SHP77 (cell line): ENCODE results near the gene JAK3.
"Not testable (repeated sequence)": the region's sequence is repeated elsewhere in the genome, so short reads cannot be mapped to it uniquely, and the experiment has no call there.

Source experiments
- DNase-seq, 2 experiments: peaks; one replicate each; lab custom pipeline; 2025; lab: John Stamatoyannopoulos, UW

JAK3 gene

DNA sequence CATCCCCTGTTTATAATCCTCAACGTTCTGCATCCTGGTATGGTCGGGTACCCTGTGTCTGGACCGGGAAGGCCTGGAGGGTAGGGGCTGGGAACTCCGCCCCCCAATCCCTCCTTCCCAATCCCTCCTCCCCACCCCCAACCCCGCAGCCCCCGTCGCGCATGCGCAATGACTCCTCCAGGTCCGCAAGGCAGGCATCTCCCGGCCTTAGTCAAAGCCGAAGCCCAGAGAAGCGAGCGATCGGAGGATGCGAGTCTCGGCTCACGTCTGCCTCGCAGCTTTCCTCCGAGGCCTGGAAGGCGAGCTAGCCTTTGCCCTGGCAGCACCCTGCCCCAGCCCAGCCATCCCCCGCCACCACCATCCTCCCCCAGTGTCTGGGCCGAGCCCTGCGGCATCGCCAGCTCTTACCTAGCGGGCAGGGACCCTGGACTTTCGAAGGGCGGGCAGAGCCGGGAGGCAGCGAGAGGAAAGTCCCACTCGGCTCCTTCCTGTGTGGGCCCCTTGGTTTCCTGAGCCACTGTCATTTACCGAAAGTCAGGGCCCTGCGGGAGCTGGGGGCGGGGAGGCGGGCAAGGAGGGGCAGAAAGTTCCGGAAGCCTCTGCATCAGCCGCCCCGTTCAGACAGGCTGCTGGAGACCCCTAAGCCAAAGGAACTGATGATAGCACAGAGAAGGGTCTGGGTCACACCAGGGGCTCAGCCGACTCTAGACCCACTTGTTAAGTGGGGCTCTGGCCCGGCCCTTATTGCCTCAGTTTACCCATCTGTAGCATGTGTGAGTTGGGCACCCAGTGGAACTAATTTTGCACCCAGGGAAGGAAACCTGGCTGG lies at the start of gene JAK3:
Gene JAK3, minus strand, starts transcription at position 445 of the 829 bp plus-strand sequence. CDS start 3,565 bp downstream, outside the sequence.
- DNase-seq: no peak

- no peak for DNase-seq
Observed at GRCh38 chr19:17893766-17894165, 46.0 kb upstream of the JAK3 start.

DNA sequence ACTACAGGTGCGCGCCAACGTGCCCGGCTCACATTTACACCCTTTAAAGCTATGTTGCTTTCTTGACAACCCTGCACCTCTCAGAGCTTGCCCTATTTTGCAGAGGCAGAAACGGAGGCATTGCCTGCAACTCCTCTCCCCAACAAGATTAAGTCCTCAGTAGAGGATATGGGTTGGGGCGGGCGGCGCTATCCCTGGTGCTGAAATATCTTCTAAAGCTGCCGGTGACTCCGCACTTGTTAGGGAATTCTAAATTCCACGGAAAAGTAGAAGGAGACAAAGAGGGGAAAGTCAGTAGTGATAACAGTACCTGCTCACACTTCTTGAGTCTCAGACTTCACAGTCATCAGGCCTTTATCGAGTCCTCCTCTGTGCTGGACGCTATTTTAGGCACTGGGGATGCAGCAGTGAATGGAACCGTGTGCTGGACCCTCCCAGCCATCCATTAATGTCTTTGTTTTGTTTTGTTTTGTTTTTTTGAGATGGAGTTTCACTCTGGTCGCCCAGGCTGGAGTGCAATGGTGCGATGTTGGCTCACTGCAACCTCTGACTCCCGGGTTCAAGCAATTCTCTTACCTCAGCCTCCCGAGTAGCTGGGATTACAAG lies 41.9 kb upstream of the JAK3 start:
- DNase-seq: no peak

DNA sequence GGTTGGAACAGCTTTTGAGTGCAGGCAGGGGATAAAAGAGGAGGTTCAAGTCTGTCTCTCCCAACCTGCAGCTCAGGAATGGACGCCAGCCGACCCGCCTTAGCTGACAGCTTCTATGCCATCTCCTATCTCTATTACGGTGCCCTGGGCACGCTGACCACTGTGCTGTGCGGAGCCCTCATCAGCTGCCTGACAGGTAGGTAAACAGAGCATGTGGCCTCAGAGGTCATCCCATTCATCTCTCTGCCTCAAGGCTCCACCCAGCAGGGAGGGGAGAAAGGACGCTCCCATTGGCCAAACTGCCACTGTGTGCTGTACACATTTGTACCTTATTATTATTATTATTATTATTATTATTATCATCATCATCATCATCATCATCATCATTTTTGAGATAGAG lies 40.5 kb upstream of the JAK3 start:
- no peak for DNase-seq

GRCh38 chr19:17887221-17887620 lies 39.4 kb upstream of the JAK3 start:
- not testable (repeated sequence) for DNase-seq

GRCh38 chr19:17886515-17886914 lies 38.7 kb upstream of the JAK3 start:
- DNase-seq: no peak

DNA sequence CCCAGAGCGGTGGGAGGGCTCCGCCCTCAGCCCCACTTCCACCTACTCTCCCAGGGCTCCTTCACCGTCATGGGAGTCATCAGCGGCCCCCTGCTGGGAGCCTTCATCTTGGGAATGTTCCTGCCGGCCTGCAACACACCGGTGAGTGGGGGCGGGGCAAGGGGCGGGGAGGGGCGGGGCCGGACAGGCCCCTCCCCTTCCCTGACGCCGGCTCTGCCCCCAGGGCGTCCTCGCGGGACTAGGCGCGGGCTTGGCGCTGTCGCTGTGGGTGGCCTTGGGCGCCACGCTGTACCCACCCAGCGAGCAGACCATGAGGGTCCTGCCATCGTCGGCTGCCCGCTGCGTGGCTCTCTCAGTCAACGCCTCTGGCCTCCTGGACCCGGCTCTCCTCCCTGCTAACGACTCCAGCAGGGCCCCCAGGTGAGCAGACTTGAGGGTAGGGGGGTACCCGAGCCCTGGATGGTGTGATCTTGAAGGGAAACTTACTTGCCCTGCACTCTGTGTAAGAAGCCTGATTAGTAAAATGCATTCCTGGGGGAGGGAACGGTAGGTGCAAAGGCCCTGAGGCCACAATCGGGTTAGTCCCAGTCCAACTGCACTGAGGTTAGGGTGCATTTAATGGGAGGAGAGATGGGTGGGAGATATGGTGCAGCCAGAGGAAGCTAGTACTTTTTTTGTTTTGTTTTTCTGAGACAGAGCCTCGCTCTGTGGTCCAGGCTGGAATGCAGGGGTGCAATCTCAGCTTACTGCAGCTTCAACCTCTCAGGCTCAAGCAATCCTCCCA lies 36.0 kb upstream of the JAK3 start:
- DNase-seq: no peak

GRCh38 chr19:17881701-17882100 lies 33.9 kb upstream of the JAK3 start:
- no peak for DNase-seq

DNA sequence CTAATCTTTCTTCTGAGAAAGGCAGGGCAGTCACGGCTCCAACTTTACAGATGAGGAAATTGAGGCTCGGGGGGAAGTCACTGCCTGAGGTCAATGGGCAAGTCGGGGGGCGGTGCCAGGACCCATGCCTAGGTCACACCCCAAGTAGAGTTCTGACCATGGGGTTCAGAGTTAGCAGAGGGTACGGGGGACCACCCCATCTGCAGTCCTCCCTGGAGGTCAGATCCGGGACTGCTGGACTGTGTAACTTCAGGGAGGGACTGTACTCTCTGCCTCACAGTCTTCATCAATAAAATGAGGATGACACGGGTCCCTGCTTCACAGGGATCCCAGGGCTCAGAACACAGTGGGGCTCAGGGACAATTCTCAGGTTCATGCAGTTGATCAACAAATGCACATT lies 31.7 kb upstream of the JAK3 start:
- no peak for DNase-seq

GRCh38 chr19:17877696-17878095 lies 29.9 kb upstream of the JAK3 start:
- DNase-seq: no peak

GRCh38 chr19:17874758-17875135 lies 27.0 kb upstream of the JAK3 start:
- DNase-seq: no peak

- no peak for DNase-seq
Observed at GRCh38 chr19:17873786-17874757, 26.3 kb upstream of the JAK3 start.

- no peak for DNase-seq
Observed at GRCh38 chr19:17872251-17873001, 24.6 kb upstream of the JAK3 start.

DNA sequence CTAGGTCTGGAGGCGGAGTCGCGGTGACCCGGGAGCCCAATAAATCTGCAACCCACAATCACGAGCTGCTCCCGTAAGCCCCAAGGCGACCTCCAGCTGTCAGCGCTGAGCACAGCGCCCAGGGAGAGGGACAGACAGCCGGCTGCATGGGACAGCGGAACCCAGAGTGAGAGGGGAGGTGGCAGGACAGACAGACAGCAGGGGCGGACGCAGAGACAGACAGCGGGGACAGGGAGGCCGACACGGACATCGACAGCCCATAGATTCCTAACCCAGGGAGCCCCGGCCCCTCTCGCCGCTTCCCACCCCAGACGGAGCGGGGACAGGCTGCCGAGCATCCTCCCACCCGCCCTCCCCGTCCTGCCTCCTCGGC lies 24.1 kb upstream of the JAK3 start, which contains the start of gene SLC5A5:
Gene SLC5A5, plus strand, starts transcription at position 68 of the 373 bp plus-strand sequence. CDS start 375 bp downstream, outside the sequence.
- no peak for DNase-seq

DNA sequence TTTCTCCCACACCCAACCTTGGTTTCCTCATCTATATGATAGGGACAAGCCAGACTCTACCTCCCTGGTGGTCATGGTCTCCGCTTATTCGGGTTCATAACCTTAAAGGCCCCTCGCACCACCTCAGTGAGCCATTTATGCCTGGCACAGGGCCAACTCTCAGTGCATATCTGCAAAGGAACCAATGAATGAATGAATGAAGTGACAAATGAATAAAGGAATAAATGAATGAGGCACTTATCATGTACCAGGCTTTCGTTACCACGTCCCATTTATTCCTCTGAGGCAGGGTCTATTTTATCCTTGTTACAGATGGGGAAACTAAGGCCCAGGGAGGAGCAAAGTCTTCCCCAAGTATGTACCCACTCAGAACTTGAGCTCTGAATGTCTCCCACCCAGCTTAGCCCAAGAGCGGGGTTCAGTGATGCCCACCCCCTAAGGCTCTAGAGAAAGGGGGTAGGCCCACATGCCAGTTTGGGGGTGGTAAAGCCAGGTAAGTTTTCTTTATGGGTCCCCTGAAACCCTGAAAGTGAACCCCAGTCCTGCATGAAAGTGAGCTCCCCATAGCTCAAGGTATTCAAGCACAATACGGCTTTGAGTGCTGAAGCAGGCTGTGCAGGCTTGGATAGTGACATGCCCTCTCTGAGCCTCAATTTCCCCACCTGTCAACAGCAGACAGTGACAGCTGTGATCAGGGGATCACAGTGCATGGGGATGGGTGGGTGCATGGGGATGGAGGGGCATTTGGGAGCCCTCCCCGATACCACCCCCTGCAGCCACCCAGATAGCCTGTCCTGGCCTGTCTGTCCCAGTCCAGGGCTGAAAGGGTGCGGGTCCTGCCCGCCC lies 23.5 kb upstream of the JAK3 start:
- no peak for DNase-seq

- no peak for DNase-seq
Observed at GRCh38 chr19:17869114-17869608, 21.4 kb upstream of the JAK3 start.

GRCh38 chr19:17868669-17869068 lies 20.9 kb upstream of the JAK3 start:
- no peak for DNase-seq

DNA sequence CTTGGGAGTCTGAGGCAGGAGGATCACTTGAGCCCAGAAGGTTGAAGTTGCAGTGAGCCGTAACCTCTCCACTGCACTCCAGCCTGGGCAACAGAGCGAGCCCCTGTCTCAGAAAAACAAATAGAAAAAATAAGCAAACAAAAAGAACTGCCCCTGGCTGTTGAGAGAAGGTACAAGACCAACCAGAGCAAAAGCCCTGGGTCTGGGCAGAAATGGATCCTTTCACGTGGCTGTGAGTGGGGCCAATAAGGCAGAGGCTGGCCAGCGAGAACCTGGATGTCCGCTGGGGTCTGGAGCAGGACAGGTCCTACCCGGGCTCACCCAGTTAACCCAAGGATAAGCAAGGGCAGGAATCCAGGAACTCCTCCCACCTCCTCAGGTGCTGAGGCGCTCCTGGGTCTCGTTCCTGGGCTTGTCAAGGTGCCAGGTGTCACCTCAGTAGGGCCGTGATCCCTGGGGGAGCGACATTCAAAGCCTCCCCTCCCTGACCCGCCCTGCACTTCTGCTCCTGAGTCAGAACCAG lies 19.2 kb upstream of the JAK3 start:
- DNase-seq: no peak

DNA sequence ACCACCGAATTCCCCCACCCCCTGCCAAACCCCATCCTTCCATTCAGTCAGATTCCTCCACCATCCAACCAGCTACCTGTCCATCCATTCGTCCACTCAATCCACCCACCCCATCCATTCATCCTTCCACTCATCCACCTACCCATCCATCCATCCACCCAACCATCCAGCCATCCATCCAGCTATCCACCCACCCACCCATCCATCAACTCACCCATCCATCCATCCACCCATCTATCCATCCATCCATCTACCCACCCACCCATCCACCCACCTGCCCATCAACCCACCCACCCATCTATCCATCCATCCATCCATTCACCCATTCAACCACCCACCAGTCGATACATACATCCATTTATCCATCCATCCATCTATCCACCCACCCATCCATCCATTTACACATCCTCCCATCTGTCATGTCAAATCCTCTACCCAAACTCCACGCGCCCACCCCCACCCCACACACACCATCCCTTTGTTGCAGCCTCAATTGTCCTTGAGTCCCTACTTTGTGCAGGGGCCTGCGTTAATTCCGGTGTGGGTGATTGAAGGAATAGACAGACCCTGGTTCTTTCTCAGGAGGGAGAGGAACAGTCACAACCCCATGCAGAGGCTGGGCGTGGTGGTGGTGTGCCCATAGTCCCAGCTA lies 18.7 kb upstream of the JAK3 start:
- DNase-seq: no peak
